HS-27A (cell line): Measurements from ENCODE around the gene APOC1.
"Not testable (repeated sequence)": the region's sequence is repeated elsewhere in the genome, so short reads cannot be mapped to it uniquely, and the experiment has no call there.

Experiments used
- DNase-seq: peaks from one replicate; pipeline ENCODE4 v3.0.0-alpha.2; 2012; ENCODE audit warnings: low read depth, missing footprints

Gene APOC1

DNA sequence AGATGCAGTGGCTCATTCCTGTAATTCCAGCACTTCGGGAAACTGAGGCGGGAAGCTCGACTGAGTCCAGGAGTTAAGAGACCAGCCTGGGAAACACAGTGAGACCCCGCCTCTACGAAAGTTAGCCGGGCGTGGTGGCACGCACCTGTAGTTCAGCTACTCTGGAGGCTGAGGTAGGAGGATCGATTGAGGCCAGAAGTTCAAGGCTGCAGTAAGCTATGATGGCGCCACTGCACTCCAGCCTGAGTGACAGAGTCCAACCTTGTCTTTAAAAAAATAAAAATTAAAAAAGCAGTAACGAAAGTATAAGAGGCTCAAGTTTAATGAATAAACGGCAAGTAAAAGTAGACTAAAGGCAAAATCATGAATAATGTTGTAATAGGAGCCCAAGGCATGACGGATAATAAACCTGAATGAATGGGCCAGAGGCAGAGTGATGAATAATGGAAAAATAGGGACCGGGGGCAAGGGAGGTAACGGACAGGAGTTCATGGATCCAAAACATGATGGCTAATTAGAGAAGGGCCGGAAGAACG is 24.5 kb upstream of the APOC1 start:
- DNase-seq = no peak

- peak; percentile 100 for DNase-seq
These were observed 23.9 kb upstream of the APOC1 start for GRCh38 chr19:44890366-44891015.

DNA sequence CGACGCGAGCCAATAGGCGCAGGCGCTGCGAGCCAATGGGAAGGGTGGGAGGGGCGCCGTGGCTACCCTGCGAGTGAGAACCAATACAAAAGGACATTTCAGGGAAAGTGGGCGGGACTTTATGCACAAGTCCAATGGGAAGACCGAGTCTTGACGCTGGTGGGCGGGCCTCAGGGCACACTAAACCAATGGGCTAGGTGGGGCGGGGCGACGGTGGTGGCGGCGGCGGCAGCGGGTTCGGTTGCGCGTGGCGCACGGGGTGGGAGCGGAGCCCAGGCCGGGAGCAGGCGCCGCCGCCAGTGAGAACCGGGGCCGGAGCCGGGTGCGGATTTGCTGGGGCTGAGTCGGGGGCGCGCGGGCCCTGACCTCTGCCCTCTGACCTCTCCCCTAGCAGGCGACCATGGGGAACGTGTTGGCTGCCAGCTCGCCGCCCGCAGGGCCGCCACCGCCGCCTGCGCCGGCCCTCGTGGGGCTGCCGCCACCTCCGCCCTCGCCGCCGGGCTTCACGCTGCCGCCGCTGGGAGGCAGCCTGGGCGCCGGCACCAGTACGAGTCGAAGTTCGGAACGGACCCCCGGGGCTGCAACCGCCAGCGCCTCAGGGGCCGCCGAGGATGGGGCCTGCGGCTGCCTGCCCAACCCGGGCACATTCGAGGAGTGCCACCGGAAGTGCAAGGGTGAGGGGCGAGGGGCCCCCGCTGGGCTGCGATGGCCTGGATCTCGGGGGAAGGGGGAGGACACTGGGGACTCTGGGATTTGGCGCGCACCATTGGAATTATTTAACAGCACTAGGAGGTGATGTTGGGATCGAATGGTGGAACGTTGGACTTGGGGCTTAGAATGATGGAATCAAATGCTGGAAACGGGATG is 23.2 kb upstream of the APOC1 start, which contains the start of gene TOMM40:
Gene TOMM40 (plus strand): TSS at position 239 of the 867 bp plus-strand sequence. CDS start 162 bp downstream, at position 401.
- peak; percentile 100 for DNase-seq

DNA sequence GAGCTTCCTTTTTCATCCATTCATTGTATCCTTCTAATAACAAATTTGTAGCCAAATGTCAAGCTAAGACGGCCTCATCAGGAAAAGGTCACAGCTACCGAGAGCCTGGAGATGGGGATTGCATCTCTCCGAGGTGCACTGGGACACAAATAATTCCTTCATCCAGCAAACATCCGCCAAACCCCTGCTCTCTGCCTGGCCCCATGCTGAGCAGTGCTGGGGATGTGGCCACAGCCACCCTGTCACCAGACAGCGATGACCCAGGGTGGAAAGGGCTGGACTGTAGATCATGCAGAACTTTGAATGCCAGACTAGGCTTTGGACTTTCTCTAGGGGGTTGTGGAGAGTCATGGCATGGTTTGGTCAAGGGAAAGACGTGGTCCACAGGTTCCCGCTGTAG is 21.5 kb upstream of the APOC1 start:
- DNase-seq = no peak

GRCh38 chr19:44893332-44894051 is 20.9 kb upstream of the APOC1 start:
- DNase-seq = no peak

GRCh38 chr19:44894052-44894400 is 20.4 kb upstream of the APOC1 start:
- no peak for DNase-seq

DNA sequence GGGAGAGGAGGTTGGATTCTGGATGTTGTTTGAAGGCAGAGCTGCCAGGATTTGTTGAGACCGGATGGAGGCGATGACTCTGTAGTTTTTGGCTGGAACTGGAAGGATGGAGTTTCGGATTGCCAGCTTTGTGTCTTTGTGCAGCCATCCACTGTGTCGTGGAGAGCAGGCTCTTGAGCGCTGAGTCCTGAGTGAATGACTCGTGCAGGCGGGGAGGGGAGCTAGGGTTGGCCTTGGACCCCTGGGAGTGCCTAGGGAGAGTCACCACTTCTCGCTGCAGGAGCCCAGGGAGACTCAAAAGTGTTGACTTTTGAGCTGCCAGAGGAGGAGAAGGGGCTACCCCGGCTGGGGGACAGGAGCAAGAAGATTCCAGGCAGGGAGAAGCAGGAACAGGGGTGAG is 19.5 kb upstream of the APOC1 start:
- DNase-seq = no peak

GRCh38 chr19:44897835-44898234 is 16.6 kb upstream of the APOC1 start:
- no peak for DNase-seq

DNA sequence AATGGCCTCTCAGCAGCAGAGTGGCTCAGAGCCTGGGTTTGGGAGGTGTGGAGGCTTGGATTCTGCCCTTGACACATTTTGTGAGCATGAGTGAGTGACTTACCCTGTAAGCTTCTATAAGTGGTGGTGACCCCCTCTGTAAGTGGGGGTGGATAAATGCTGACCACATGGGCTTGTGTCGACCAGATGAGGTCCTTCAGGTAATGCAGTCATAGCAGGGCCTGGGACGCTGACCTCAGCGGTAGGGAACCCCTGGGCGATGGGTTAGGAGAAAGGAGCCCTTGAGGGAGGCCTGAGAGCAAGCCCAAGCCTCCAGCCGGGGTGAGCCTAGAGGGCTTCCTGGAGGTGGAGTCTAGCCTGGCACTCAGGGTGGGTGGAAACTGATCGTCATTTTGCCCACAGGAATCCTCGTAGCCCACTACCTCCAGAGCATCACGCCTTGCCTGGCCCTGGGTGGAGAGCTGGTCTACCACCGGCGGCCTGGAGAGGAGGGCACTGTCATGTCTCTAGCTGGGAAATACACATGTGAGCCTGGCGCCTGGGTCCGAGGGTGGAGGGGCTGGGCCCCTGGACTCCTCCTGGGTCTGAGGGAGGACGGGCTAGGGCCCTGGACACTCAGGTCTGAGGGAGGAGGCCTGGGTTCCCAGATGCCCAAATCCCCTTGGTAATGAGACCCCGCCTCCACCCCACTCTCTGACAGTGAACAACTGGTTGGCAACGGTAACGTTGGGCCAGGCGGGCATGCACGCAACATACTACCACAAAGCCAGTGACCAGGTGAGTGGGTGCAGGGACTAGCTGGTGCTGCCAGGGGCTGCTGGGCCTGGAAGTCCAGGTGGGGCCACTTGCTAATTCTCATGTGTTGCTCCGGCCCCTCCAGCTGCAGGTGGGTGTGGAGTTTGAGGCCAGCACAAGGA is 13.8 kb upstream of the APOC1 start:
- no peak for DNase-seq

GRCh38 chr19:44903216-44903601 is 11.2 kb upstream of the APOC1 start:
- no peak for DNase-seq

DNA sequence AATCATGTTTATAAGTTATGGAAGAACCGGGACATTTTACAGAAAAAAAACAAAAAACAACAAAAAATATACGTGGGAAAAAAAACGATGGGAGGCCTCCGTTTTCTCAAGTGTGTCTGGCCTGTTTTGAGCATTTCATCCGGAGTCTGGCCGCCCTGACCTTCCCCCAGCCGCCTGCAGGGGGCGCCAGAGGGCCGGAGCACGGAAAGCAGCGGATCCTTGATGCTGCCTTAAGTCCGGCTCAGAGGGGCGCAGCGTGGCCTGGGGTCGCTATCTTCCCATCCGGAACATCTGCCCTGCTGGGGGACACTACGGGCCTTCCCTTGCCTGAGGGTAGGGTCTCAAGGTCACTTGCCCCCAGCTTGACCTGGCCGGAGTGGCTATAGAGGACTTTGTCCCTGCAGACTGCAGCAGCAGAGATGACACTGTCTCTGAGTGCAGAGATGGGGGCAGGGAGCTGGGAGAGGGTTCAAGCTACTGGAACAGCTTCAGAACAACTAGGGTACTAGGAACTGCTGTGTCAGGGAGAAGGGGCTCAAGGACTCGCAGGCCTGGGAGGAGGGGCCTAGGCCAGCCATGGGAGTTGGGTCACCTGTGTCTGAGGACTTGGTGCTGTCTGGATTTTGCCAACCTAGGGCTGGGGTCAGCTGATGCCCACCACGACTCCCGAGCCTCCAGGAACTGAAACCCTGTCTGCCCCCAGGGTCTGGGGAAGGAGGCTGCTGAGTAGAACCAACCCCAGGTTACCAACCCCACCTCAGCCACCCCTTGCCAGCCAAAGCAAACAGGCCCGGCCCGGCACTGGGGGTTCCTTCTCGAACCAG is 10.6 kb upstream of the APOC1 start:
- no peak for DNase-seq

- no peak for DNase-seq
These were observed 9.9 kb upstream of the APOC1 start for GRCh38 chr19:44904426-44904994.

DNA sequence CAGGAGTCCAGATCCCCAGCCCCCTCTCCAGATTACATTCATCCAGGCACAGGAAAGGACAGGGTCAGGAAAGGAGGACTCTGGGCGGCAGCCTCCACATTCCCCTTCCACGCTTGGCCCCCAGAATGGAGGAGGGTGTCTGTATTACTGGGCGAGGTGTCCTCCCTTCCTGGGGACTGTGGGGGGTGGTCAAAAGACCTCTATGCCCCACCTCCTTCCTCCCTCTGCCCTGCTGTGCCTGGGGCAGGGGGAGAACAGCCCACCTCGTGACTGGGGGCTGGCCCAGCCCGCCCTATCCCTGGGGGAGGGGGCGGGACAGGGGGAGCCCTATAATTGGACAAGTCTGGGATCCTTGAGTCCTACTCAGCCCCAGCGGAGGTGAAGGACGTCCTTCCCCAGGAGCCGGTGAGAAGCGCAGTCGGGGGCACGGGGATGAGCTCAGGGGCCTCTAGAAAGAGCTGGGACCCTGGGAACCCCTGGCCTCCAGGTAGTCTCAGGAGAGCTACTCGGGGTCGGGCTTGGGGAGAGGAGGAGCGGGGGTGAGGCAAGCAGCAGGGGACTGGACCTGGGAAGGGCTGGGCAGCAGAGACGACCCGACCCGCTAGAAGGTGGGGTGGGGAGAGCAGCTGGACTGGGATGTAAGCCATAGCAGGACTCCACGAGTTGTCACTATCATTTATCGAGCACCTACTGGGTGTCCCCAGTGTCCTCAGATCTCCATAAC is 8.8 kb upstream of the APOC1 start, which contains the start of gene APOE:
Gene APOE (plus strand): TSS at position 360 of the 724 bp plus-strand sequence. CDS start 829 bp downstream, outside the sequence.
- no peak for DNase-seq

- DNase-seq = no peak
These were observed 6.8 kb upstream of the APOC1 start for GRCh38 chr19:44907613-44908012.

DNA sequence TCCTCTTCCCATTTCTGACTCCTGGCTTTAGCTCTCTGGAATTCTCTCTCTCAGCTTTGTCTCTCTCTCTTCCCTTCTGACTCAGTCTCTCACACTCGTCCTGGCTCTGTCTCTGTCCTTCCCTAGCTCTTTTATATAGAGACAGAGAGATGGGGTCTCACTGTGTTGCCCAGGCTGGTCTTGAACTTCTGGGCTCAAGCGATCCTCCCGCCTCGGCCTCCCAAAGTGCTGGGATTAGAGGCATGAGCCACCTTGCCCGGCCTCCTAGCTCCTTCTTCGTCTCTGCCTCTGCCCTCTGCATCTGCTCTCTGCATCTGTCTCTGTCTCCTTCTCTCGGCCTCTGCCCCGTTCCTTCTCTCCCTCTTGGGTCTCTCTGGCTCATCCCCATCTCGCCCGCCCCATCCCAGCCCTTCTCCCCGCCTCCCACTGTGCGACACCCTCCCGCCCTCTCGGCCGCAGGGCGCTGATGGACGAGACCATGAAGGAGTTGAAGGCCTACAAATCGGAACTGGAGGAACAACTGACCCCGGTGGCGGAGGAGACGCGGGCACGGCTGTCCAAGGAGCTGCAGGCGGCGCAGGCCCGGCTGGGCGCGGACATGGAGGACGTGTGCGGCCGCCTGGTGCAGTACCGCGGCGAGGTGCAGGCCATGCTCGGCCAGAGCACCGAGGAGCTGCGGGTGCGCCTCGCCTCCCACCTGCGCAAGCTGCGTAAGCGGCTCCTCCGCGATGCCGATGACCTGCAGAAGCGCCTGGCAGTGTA is 6.2 kb upstream of the APOC1 start:
- no peak for DNase-seq

DNA sequence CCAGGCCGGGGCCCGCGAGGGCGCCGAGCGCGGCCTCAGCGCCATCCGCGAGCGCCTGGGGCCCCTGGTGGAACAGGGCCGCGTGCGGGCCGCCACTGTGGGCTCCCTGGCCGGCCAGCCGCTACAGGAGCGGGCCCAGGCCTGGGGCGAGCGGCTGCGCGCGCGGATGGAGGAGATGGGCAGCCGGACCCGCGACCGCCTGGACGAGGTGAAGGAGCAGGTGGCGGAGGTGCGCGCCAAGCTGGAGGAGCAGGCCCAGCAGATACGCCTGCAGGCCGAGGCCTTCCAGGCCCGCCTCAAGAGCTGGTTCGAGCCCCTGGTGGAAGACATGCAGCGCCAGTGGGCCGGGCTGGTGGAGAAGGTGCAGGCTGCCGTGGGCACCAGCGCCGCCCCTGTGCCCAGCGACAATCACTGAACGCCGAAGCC is 5.6 kb upstream of the APOC1 start:
- no peak for DNase-seq

DNA sequence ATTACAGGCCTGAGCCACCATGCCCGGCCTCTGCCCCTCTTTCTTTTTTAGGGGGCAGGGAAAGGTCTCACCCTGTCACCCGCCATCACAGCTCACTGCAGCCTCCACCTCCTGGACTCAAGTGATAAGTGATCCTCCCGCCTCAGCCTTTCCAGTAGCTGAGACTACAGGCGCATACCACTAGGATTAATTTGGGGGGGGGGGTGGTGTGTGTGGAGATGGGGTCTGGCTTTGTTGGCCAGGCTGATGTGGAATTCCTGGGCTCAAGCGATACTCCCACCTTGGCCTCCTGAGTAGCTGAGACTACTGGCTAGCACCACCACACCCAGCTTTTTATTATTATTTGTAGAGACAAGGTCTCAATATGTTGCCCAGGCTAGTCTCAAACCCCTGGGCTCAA is 4.6 kb upstream of the APOC1 start:
- DNase-seq = no peak

DNA sequence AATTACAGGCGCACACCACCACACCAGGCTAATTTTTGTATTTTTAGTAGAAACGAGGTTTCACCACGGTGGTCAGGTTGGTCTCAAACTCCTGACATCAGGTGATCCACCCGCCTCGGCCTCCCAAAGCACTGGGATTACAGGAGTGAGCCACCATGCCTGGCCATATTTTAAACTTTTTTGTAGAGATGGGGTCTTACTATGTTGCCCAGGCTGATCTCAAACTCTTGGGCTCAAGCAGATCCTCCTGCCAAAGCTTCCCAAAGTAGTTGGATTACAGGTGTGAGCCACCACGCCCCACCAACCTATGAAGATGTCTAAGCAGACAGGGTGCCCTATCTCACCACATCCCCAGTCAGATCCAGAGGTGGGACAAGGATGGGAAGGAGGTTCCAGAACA is 2.5 kb upstream of the APOC1 start:
- DNase-seq = not testable (repeated sequence)

- no peak for DNase-seq
These were observed 1.6 kb upstream of the APOC1 start for GRCh38 chr19:44912854-44913253.
